Myometrial cell (primary cell): ENCODE measurements around the gene LCORL. TPM values are rescaled to one million over a fixed set of nuclear protein-coding genes. Genes with fewer than 3 reads are reported as not detected.

Source experiments
- total RNA-seq: library from RNA; depleted of rRNA; stranded (reverse); fragments of >200 nt; gene quantifications from 2 replicates; pipeline ENCODE4 v1.2.3, GENCODE V29; 2015

LCORL gene
- total RNA-seq, result 4.0 and 35.1 TPM in 2 replicates

GRCh38 chr4:18021720-18022571, at the start of gene LCORL:
Gene LCORL, minus strand, starts transcription at chr4:18021755. Its CDS starts 4 bp downstream, at chr4:18021751.

GRCh38 chr4:17810260-17811077, 211.1 kb downstream of the LCORL start, which contains the start of the genes DCAF16 and NCAPG:
Gene DCAF16, minus strand, starts transcription at chr4:17810757. Its CDS starts 6,616 bp downstream, at chr4:17804141.
Gene NCAPG, plus strand, starts transcription at chr4:17810979. Its CDS starts 99 bp downstream, at chr4:17811078.

Other genes starting within 250 kb of the LCORL start
- gene FAM184B, start 240.1 kb downstream of the LCORL start, total RNA-seq, result not detected in 2 replicates
- 12.4 and 22.0 TPM in 2 replicates for gene DCAF16, start 211.0 kb downstream of the LCORL start, total RNA-seq
- gene NCAPG, start 210.8 kb downstream of the LCORL start, total RNA-seq, result 17.9 and 24.8 TPM in 2 replicates